GM19193 (cell line): Measurements from ENCODE around the gene FGR.

Experiments
- POLR2A ChIP-seq: IDR thresholded peaks from 4 replicates; pipeline ENCODE4 v1.6.1; 2011; ENCODE audit not compliant: insufficient read depth, insufficient read length; ENCODE audit errors: extremely low read depth

Gene FGR

GRCh38 chr1:27634985-27635367 is at the start of gene FGR:
Gene FGR, minus strand, starts transcription at chr1:27635185. Its CDS starts 11,269 bp downstream, at chr1:27623916.
- TF ChIP-seq POLR2A, result peak; percentile 56

GRCh38 chr1:27684176-27684575 is 49.2 kb upstream of the FGR start:
- no peak for TF ChIP-seq POLR2A

GRCh38 chr1:27682351-27682944 is 47.5 kb upstream of the FGR start:
- TF ChIP-seq POLR2A, result no peak

- no peak for TF ChIP-seq POLR2A
Measured at GRCh38 chr1:27678747-27679146, 43.8 kb upstream of the FGR start.

- TF ChIP-seq POLR2A, result no peak
Measured at GRCh38 chr1:27676410-27676809, 41.4 kb upstream of the FGR start.

DNA sequence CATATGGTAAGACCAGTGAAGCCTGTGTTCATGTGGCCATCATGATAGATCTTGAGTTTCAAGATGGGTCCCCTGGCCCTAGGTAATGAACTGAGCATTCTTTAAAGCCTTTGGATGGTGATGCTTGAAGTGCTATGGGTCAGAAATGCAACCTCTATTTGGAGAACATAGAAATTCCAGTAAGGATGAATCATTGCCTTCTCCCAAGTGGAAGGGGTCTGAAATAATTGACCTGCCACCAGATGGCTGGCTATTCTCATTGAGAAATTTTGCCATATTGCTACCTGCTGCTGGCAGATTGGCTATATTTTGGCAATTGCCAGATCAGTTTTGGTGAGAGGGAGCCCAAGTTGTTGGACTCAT is 37.7 kb upstream of the FGR start:
- TF ChIP-seq POLR2A, result no peak

- TF ChIP-seq POLR2A, result peak; percentile 98
Measured at GRCh38 chr1:27671964-27672749, 37.2 kb upstream of the FGR start, which contains the start of gene IFI6. Gene IFI6, minus strand, starts transcription at chr1:27672192. Its CDS starts 2,878 bp downstream, at chr1:27669314.

DNA sequence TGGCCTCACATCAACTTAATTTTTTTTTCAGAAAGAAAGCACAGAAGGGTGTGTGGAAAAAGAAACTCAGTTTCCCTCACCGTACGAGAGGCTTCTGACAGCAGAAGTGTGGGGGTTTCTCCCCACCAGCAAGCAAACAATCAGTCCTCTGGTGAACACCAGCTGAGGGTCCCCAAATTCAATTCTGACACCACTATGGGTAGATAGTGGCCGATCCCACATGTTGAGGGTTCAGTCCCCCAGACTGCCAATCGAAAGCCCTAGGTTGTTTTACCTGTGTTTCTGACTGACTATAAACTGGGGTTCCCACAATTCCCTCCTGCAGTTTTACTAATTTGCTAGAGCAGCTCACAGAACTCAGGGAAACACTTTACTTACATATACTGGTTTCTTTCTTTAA is 34.9 kb upstream of the FGR start:
- no peak for TF ChIP-seq POLR2A

GRCh38 chr1:27668808-27669723 is 34.1 kb upstream of the FGR start:
- peak; percentile 20 for TF ChIP-seq POLR2A

DNA sequence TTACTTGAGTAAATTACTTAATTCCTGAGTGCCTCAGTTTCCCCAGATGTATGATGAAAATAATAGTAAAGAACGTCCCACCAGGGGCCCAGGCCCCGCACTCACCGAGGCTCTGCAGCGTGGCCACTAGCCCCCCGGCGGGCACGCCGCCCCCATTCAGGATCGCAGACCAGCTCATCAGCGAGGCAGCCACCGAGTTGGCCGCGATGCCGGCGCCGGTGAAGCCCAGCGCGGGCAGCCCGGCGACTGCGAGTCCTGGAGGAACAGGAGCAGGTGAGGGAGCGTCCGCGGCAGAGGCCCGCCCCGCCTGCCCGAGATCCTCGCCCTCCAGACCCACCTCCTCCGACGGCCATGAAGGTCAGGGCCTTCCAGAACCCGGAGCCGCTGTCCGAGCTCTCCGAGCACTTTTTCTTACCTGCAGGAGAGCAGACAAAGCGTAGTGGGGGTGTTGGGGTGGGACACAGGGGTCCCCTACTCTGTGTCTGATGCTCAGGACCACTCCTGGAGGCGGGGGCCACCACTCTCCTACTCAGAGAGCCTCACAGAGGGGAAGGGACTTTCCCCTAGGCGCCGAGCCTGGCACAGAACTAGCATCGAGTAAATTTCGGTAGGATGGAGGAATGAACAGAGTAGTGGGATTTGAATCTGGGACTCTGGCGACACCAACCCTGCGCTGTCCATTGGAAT is 33.3 kb upstream of the FGR start:
- no peak for TF ChIP-seq POLR2A

DNA sequence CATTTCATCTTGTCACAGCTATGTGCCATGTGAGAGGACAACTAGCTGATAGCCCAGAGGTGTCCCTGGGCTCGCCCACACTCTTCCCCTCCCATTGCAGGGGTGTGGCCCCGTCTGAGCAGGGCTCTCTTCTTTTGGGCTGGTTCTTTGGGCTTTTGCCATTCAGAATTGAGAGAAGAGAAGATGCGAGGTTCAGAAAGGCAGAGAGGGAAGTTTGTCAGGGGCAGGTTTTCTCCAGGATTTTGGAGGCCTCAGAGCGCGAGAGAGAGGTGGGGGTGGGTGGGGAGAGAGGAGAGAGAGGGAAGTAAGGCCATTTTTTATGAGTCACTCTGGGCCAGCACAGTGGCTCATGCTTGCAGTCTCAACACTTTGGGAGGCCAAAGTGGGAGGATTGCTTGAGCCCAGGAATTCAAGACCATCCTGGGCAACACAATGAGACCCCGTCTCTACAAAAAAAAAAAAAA is 31.8 kb upstream of the FGR start:
- TF ChIP-seq POLR2A, result no peak

DNA sequence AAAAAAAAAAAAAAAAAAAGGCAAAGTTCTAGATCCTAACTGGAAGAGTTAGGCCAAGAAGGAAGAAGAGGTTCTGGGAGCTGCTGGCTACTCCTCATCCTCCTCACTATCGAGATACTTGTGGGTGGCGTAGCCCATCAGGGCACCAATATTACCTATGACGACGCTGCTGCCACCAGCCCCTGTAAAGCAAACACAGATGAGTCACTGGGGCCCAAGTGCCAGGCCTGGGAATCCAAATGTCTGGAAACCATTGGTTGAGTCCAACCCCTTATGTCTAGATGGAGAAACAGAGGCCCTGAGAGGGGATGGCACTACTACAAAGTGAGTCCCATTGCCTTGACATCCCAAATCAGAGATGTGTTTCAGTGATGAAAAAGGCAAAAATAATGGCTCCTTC is 31.3 kb upstream of the FGR start:
- TF ChIP-seq POLR2A, result no peak

- TF ChIP-seq POLR2A, result no peak
Measured at GRCh38 chr1:27665016-27665651, 30.1 kb upstream of the FGR start.

- TF ChIP-seq POLR2A, result peak; percentile 13
Measured at GRCh38 chr1:27664291-27664690, 29.3 kb upstream of the FGR start.
